GM06990 (cell line): ENCODE results near the gene LIN7B.

Source experiments
- DNase-seq: peaks from one replicate; pipeline ENCODE4 v3.0.0-alpha.2; 2011; ENCODE audit not compliant: insufficient read length; ENCODE audit errors: extremely low read depth
- H3K27me3 ChIP-seq: replicated peaks from 2 replicates; pipeline ENCODE4 v1.6.0; 2011; ENCODE audit warnings: low read length; ENCODE audit not compliant: control insufficient read depth, insufficient read depth
- H3K36me3 ChIP-seq: 2 replicates; pipeline ENCODE4 v1.5.1; 2011; ENCODE audit warnings: low read length; ENCODE audit not compliant: control insufficient read depth, insufficient read depth
- H3K4me3 ChIP-seq: replicated peaks from 2 replicates; pipeline ENCODE4 v1.5.1; 2011; ENCODE audit warnings: low read depth, mild to moderate bottlenecking, control low read depth, low read length
- TF ChIP-seq, protein P1 (sequence below): IDR thresholded peaks from 2 replicates; pipeline ENCODE4 v1.5.1; 2011; ENCODE audit warnings: low read length, control low read depth, mild to moderate bottlenecking, inconsistent platforms; ENCODE audit not compliant: insufficient read depth, poor library complexity, severe bottlenecking

The LIN7B gene, protein sequence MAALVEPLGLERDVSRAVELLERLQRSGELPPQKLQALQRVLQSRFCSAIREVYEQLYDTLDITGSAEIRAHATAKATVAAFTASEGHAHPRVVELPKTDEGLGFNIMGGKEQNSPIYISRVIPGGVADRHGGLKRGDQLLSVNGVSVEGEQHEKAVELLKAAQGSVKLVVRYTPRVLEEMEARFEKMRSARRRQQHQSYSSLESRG

DNA sequence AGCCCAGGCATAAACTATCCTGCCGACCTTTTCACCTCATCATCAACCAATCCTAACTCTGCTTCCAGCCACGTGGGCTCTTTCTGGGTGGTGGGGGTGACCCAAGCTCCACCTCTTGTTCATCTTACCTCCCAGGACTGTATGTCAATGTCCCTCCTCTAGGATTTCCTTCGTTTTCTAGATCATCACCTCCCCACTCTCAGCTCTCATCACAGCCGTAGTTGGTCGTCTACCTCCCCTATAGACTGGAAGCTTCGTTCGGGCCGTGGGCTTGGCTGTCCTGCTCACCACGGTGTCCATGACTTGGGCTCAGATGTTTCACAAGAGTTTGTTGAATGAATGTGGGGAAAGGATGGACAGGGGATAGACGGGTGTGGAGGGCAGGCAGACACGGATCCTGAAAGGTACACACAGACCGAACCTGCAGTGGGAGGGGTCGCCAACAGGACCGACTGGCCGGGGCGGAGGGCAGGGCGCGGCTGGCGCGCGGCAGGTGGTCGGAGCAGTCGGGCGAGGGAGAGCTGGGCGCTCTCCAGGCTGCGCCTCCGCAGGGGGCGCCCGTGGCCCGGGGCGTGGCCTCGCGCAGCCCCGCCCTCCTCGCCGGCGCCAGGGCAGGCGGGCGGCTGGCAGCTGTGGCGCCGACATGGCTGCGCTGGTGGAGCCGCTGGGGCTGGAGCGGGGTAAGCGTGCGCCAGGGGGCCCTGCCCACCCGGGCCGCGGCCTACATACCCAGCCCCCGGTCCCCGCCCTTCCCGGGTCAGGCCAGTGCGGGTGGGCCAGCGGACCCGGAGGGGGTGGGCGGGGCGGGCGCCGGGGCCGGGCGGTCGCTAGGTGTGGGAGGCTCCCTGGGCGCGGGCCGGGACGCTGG, at the start of gene LIN7B:
Gene LIN7B, plus strand, starts transcription at position 609 of the 868 bp plus-strand sequence. Its CDS starts 35 bp downstream, at position 644.
- Histone ChIP-seq H3K36me3 (peaks cover 5% of the 10 kb centered on the region), H3K27me3 (no peaks in the 10 kb centered on the region), H3K4me3 (peak within 1 kb of the TSS; percentile 61)
- TF ChIP-seq, protein P1, sequence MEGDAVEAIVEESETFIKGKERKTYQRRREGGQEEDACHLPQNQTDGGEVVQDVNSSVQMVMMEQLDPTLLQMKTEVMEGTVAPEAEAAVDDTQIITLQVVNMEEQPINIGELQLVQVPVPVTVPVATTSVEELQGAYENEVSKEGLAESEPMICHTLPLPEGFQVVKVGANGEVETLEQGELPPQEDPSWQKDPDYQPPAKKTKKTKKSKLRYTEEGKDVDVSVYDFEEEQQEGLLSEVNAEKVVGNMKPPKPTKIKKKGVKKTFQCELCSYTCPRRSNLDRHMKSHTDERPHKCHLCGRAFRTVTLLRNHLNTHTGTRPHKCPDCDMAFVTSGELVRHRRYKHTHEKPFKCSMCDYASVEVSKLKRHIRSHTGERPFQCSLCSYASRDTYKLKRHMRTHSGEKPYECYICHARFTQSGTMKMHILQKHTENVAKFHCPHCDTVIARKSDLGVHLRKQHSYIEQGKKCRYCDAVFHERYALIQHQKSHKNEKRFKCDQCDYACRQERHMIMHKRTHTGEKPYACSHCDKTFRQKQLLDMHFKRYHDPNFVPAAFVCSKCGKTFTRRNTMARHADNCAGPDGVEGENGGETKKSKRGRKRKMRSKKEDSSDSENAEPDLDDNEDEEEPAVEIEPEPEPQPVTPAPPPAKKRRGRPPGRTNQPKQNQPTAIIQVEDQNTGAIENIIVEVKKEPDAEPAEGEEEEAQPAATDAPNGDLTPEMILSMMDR: no peak
- DNase-seq: peak; percentile 86

DNA sequence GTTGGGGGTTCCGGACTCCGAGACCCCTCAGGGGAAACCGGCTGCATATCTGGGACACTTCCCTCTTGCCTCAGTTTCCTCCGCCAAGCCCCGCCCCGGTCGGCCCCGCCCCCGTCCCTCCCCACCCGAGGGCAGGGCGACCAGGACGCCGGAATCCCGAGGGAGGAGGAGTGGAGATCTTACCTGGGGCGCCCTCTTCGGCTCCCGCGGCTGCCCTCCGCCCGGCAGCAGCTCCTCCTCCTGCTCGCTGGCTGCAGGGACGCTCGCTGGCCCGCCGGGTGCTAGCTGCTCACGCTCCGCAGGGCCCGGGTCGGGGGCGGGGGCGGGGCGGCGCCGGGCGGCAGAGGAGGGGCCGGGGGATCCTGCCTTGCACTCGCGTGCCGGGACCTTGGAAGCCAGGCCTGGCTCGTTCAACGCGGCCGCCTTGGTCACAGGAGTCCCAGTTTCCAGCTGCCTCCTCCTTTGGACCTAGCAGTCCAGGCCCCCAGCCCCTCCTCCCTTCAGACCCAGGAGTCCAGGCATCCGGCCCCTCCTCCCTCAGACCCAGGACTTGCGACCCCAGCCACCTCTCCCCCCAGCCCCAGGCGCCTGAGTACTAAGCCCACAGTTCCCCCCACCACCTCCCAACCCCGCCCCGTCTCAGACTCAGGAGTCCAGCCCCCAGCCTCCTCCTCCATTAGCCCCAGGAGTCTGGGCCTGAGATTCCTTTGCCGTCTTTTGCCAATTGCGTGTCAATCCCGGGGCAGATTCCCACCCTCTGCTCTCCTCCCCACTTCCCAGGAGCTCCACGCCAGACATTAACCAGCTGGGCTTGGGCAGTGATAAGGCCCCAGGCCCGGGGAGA, 49.2 kb upstream of the LIN7B start, which contains the start of gene NTF4:
Gene NTF4, minus strand, starts transcription at position 51 of the 844 bp plus-strand sequence. CDS start 2,821 bp downstream, outside the sequence.
- H3K36me3 ChIP-seq: no peaks in the 10 kb centered on the region
- no peaks in the 10 kb centered on the region; the same call in 1 of the 2 replicates for H3K27me3 ChIP-seq
- no peak within 1 kb of the TSS for H3K4me3 ChIP-seq
- TF ChIP-seq, protein P1: no peak
- DNase-seq: no peak

DNA sequence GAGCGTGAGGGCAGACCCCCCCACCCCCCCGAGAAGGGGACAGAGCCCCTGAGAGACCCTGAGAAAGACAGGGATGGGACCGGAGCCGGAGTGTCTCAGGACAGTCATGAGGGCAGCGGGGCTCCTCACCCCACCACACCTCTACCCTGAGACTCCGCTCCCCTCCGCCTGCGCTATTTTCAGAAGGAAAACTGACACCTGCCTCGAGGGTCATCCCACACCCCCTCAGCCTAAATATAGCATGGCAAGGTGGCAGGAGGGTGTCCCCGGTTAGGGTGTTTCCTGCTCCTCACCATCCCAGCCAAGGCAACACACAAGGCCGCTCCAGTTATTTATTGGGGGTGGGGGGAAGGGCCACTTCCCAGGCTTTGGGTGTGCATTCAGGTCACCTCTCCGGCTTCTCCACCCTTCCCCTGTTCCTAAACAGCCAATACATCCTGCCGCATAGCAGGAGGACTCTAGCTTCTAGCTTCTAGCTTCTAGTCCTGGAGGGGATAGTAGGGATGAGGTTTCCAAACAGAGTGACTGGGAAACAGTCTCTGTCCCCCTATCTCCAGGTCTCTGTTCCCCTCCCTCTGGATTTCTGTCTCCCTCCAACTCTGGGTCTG, 48.2 kb upstream of the LIN7B start:
- TF ChIP-seq, protein P1: no peak
- no peak for DNase-seq
- H3K27me3 ChIP-seq: no peaks in the 10 kb centered on the region; the same call in 1 of the 2 replicates

DNA sequence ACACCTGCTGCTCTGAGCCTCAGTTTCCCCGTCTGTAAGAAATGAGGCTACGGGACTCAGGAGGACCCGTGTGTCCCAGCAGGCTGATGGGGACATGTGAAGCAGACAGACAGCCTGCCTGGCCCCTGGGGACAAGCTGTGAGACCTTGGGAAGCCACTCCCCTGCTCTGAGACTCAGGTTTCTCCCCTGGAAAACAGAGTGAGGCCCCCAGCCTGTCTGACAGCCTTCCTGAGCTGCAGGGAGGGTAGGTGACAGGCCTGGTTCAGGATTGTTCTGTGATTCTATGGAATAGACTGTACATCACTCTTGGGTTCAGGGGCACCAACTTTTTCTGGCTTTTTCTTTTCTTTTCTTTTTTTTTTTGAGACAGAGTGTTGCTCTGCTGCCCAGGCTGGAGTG, 46.6 kb upstream of the LIN7B start:
- TF ChIP-seq, protein P1: no peak
- DNase-seq: no peak
- no peaks in the 10 kb centered on the region for H3K36me3 ChIP-seq
- H3K4me3 ChIP-seq: no peak overlapping the region
- no peaks in the 10 kb centered on the region; the same call in 1 of the 2 replicates for H3K27me3 ChIP-seq

More for the DNA sequence above, 48.2 kb upstream of the LIN7B start:
- Histone ChIP-seq H3K36me3 (no peaks in the 10 kb centered on the region), H3K4me3 (no peak overlapping the region)

DNA sequence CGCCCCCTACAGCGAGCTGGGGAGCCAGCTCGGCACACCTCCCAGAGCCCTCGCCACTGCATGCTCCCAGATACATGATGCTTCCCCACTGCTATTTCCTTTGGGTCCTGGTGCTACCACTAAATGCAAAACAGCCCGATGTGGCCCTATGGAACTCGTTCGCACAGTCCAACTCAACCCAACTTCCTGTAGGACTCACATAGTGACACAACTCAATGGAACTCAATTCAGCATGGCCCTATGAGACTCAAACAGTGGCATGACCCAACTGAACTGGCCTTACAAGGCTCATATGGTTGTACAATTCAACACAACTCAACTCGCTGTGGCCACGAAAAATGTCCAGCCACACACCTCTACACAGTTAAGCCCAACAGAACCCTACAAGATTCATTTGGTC, 45.1 kb upstream of the LIN7B start:
- Histone ChIP-seq H3K27me3 (no peaks in the 10 kb centered on the region; the same call in 1 of the 2 replicates), H3K36me3 (no peaks in the 10 kb centered on the region), H3K4me3 (no peak overlapping the region)
- DNase-seq: no peak
- TF ChIP-seq, protein P1: no peak
